SIG-M5 treated with dmso at 0.1 percent for 504 hours (cell line): ENCODE results near the gene DSC1.
A peak's percentile ranks its signal among the peaks of the same experiment; 100 is the strongest.
"Not testable (repeated sequence)": the region's sequence is repeated elsewhere in the genome, so short reads cannot be mapped to it uniquely, and the experiment has no call there.

ENCODE experiments used
- DNase-seq: peaks from one replicate; lab custom pipeline; 2025; ENCODE audit not compliant: unreplicated experiment; lab: John Stamatoyannopoulos, UW

DSC1 gene

GRCh38 chr18:31162825-31163435, at the start of gene DSC1:
TSS of gene DSC1 (minus strand) at chr18:31162856. CDS start at chr18:31162594, 262 bp downstream.
- no peak for DNase-seq

DNA sequence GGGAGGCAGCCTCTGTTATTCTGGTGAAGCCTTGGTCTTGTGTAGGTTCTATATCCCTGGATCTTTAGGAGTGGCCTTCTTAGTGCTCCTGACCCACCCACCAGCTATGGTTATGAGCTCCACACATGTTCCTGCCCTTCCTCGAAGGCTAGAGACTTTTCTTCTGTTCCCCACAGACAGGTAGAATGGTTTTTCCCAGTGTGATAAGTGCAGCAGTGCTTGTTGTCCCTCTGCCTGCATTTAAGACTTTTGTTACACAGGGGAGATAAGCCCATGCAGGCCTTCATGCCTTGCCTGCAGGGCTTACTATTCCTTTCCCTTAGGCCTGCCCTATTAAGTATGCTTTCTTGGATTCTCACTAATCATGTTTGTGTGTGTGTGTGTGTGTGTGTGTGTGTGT, 48.4 kb upstream of the DSC1 start:
- no peak for DNase-seq

DNA sequence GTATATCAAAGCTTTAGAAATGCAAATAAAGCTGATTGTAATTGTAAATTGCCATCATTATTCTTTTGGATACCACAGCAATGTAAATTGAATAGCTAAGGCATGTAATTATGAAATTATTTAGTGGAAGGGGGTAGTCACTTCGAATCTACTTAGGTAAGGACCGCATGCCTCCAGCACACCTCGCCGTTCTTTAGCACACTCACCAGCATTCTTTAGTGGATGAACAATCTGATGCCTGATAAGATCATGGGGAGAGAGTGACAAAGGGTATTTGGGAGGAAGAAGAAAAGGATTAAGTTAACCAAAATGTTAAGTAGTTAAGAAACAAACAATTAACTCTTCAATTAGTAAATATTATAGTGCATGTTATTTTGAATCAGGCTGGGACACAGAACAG, 46.4 kb upstream of the DSC1 start:
- DNase-seq, result no peak

DNA sequence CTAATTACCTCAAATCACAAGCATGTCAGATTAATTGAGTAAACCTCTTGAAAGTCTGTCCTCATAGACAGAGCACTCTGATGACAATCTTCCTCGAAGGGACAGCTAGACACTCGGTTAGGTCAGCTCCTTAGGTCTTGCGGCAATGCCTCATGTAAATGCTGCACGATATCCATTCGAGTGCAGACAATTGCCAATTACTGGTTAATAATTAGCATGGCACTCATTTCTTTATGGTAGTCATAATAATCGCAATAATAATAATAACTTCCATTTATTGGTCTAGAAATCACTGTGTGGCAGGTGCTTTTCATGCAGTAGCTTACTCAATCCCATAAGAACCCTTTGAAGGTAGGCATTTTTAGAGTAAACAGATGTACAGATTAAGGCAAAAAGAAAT, 44.7 kb upstream of the DSC1 start:
- DNase-seq, result no peak

- DNase-seq, result peak; percentile 97
These were observed 44.2 kb upstream of the DSC1 start for GRCh38 chr18:31206787-31207381.

- peak; percentile 89 for DNase-seq
These were observed 43.4 kb upstream of the DSC1 start for GRCh38 chr18:31206071-31206470.

DNA sequence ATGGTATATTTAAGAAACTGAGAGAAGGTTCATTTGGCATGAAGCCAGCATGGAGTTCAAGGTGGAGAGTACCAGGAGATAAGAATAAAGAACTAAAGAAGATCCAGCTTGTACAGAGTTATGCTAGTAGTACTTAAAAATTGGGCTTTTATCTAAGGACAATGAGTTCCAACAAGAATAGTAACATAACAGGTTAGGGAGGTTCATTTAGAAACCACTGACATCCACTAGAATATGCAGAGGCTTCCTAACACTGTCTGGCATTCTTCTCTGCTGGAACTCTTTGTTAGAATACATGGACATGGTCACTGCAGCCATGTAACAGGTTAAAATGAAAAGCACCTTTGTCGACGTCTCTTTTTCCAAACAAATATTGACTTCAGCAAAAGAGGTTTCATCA, 42.6 kb upstream of the DSC1 start:
- no peak for DNase-seq

- no peak for DNase-seq
These were observed 42.2 kb upstream of the DSC1 start for GRCh38 chr18:31204833-31205232.

DNA sequence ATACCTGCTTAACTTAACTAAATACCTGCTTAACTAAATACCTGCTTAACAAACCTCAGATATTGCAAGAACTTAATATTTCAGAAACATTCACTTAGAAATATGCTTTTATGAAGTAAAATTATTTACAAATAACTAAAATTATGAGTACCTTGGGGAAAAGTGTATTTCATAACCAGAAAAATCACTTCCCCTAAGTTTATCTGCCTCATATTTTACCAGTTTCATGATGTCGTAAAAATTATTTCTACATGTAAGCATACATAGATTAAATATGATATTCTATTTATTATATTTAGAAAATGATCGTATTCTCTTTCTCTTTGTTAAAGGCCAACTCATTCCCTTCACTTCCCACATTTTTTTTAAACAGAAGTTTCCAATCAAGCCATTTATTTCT, 41.5 kb upstream of the DSC1 start:
- DNase-seq, result peak; percentile 55

GRCh38 chr18:31203794-31204148, 41.1 kb upstream of the DSC1 start:
- DNase-seq, result no peak

DNA sequence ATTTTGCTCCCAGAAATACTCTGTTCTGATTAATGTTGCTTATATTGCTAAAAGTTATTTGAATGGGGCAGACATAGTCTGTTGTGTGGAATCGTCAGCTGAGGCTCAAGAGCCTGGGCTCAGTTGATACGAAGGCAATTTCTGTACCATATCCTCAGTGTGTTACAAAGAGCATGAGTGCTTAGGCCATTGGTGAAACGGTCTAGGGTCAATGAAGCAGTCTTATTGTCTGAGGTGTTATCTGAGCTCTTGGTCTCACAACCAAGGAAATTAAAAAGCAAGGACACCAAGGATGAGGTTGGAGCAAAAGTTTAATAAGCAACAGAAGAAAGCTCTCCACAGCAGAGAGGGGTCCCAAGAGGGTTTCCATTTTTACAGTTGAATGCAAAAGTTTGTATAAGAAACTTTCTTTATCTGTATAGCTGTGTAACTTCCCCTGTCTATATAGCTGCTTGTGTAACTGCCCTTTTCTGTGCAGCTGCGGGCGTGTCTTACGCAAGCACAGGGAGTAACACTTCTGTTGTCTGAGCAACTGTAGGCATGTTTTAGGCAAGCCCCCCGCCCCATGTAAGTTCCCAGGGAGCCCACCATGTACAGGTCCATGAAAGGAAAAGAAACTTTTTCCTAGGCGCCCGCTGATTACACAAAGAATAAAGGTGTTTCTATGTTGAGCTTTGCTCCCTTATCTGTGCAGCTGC, 40.6 kb upstream of the DSC1 start:
- peak; percentile 96 for DNase-seq

- DNase-seq, result peak; percentile 37
These were observed 36.6 kb upstream of the DSC1 start for GRCh38 chr18:31199190-31199769.

DNA sequence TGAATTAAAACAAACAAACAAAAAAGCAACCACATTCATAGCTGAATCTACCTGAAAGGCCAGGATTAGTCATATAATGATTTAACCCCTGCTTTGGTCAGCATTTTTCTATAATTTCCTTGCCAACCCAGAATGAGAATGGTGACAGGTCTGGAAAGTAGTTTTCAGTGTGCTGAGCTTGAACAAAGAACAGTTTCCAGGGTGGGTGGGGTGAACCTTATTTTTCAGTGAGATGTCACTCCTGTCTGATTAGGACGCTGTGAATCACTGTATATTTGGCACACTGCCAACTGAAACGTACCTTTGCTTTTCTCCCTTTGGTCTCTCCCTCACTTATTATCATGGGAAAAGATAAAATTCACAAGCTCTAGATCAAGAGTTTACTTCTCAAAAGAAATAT, 35.0 kb upstream of the DSC1 start:
- DNase-seq, result no peak

DNA sequence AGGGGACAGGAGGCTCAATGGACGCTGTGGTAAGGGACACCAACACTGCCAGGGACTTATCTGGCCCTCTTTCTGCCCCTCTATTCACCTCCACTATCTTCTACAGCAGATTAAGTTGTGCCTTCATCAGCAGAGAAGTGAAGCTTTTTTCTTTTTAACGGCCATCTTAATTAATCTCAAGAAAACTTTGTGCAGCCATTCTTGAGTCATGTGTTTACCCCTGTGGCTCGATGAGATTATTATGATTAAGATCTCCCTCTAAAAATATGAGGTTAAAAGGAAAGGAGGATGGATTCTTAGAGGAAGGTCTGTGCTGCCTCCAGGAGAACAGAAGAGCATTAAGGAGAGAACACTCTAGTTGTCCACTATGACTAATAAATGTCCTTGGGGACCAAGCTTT, 32.4 kb upstream of the DSC1 start:
- DNase-seq, result no peak

GRCh38 chr18:31192086-31192776, 29.6 kb upstream of the DSC1 start:
- DNase-seq, result no peak

- no peak for DNase-seq
These were observed 28.3 kb upstream of the DSC1 start for GRCh38 chr18:31190919-31191318.

- no peak for DNase-seq
These were observed 27.1 kb upstream of the DSC1 start for GRCh38 chr18:31189757-31190156.

DNA sequence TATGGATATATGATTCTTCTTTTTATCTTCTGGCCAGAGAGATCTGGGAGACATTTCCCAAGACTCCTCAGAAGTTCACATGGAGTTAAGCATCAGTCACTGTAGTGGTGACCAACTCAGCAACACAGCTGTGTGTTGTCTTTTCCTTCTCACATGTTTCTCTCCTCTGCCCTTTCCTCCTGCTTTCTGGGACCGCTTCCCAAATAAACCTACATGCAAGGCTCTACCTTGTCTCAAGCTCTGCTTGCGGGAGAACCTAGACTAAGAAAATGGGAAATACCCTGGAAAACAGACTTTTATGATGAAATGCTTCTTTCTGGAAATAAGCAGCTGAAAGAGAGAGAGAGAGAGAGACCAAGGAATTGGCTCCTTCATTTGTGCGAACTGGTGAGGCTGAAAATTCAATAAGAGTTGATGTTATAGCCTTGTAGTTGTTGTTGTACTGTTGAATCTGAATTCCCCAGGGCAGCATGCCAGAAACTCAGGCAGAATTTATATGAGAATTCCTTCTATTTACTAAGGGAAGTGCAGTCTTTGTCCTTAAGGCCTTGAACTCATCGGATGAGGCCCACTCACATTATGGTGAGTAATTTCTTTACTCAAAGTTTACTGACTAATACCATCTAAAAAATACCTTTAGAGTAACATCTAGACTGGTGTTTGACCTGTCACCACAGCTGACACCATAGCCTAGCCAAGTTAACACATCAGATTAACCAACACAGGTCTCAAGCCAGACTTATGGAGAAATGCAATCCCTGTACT, 22.7 kb upstream of the DSC1 start:
- no peak for DNase-seq

DNA sequence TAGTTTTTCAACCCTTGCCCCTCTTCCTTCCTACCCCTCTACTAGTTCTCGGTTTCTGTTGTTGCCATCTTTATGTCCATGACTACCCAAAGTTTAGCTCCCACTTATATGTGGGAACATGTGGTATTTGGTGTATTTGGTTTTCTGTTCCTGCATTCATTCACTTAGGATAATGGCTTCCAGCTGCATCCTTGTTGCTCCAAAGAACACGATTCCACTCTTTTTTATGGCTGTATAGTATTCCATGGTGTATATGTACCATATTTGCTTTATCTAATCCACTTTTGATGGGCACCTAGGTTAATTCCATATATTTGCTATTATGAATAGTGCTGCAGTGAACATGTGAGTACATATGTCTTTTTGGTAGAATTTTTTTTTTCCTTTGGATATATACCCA, 20.6 kb upstream of the DSC1 start:
- DNase-seq, result no peak

DNA sequence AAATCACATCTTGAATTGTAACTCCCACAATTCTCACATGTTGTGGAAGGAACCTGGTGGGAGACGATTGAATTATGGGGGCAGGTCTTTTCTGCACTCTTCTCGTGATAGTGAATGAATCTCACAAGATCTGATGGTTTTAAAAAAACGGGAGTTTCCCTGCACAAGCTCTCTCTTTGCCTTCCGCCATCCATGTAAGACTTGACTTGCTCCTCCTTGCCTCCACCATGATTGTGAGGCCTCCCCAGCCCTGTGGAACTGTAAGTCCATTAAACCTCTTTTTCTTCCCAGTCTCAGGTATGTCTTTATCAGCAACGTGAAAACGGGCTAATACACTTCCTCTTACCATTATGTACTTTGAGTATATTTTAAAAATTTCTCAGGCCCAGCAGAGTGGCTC, 14.7 kb upstream of the DSC1 start:
- DNase-seq, result not testable (repeated sequence)

DNA sequence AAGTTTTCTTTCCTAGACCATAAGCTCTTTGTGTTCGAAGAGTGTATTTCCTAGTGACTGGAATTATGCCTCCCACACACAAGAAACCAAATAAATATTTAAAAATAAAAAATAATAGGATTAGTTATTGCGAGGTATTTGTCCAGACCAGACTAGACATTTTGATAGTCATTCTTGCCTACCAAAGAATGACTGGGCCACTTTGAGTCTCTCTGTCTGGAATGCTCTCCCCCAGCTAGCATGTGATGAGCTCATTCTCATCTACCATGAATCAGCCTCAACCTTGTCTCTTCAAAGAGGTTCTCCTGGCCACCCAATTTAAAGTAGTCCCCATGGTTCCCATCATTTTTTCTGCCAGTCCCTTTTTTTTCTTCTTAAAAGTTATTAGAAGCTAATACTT, 13.9 kb upstream of the DSC1 start:
- DNase-seq, result no peak
